GM12878 (cell line): Measurements from ENCODE around the gene DNAJB5. TPM values are rescaled to one million over a fixed set of nuclear protein-coding genes. Genes with fewer than 3 reads are reported as not detected.
A peak's percentile ranks its signal among the peaks of the same experiment; 100 is the strongest.

ENCODE experiments used
- ATAC-seq: fragments of 200-7000 bp; cut with Tn5 transposase; 3 replicates; pipeline ENCODE4 v1.9.1; 2020; ENCODE audit warnings: mild to moderate bottlenecking, moderate library complexity
- BruUV-seq: library from RNA; stranded (reverse); fragments of 400-500 nt; replicated peaks from 2 replicates; lab custom pipeline; 2021; lab: Mats Ljungman, UMichigan
- CTCF ChIA-PET: fragments of 300-600 bp; sonication (Branson Sonifier 250); formaldehyde crosslinking; extraction: SDS; loops from one replicate; lab custom pipeline; 2021; ENCODE audit warnings: inconsistent platforms; lab: Yijun Ruan, JAX
- POLR2A ChIA-PET: fragments of 350-600 bp; formaldehyde crosslinking; extraction: SDS; loops from one replicate; lab custom pipeline; 2021; ENCODE audit warnings: inconsistent platforms; lab: Charles Lee
- RAD21 ChIA-PET: fragments of 300-600 bp; sonication (Branson Sonifier 250); formaldehyde crosslinking; loops from one replicate; lab custom pipeline; 2023; ENCODE audit warnings: antibody characterized with exemption; ENCODE audit not compliant: unreplicated experiment; lab: Charles Lee
- SMC1A ChIA-PET: fragments of 300-600 bp; sonication (Branson Sonifier 250); formaldehyde crosslinking; loops from one replicate; lab custom pipeline; 2023; ENCODE audit not compliant: unreplicated experiment, uncharacterized antibody; lab: Charles Lee
- DNase-seq: peaks from one replicate; pipeline ENCODE4 v3.0.0-alpha.2; 2011; ENCODE audit warnings: low read depth, low spot score
- FAIRE-seq: peaks from 3 replicates; lab custom pipeline; 2011; peaks lifted over from hg19 to GRCh38; lab: Jason Lieb, UNC
- H2AFZ ChIP-seq: 2 replicates; pipeline ENCODE4 v1.6.0; 2011; ENCODE audit warnings: low read depth, low read length, control low read depth; ENCODE audit not compliant: control insufficient read depth
- H3K27ac ChIP-seq: 2 replicates; pipeline ENCODE4 v1.5.1; 2011; ENCODE audit warnings: control low read depth; ENCODE audit not compliant: control insufficient read depth, insufficient read depth
- H3K27me3 ChIP-seq, 2 experiments: replicated peaks in 1 of 2; 2 replicates each; pipeline versions ENCODE4 v1.6.0 to v1.6.1; 2011; ENCODE audit warnings: low read length in 1 of 2; ENCODE audit not compliant: control insufficient read depth in 2 of 2, insufficient read depth in 2 of 2
- H3K36me3 ChIP-seq, 2 experiments: 2 replicates each; pipeline ENCODE4 v1.5.1; 2011; ENCODE audit warnings: low read length in 1 of 2; ENCODE audit not compliant: control insufficient read depth in 2 of 2, insufficient read depth in 2 of 2
- H3K4me1 ChIP-seq: 2 replicates; pipeline ENCODE4 v1.6.1; 2011; ENCODE audit warnings: mild to moderate bottlenecking, low read length, moderate library complexity, mixed read lengths; ENCODE audit not compliant: control insufficient read depth, insufficient read depth
- H3K4me2 ChIP-seq: 2 replicates; pipeline ENCODE4 v1.6.0; 2011; ENCODE audit warnings: control low read depth; ENCODE audit not compliant: control insufficient read depth, insufficient read depth
- H3K4me3 ChIP-seq: fragments of 200-600 bp; sonication (generic); 2 replicates; pipeline ENCODE4 v1.5.1; 2016
- H3K79me2 ChIP-seq: 2 replicates; pipeline ENCODE4 v1.6.0; 2011; ENCODE audit warnings: low read length; ENCODE audit not compliant: control insufficient read depth, insufficient read depth
- H3K9ac ChIP-seq: 2 replicates; pipeline ENCODE4 v1.8.0; 2011; ENCODE audit warnings: low read length, control low read depth, mixed read lengths; ENCODE audit not compliant: control insufficient read depth, insufficient read depth
- H3K9me3 ChIP-seq: replicated peaks from 3 replicates; pipeline ENCODE4 v1.5.1; 2011; ENCODE audit warnings: mild to moderate bottlenecking, low read length; ENCODE audit not compliant: control insufficient read depth, insufficient read depth
- H4K20me1 ChIP-seq: 2 replicates; pipeline ENCODE4 v1.6.0; 2011; ENCODE audit not compliant: control insufficient read depth, insufficient read depth
- ATF2 ChIP-seq: IDR thresholded peaks from 2 replicates; pipeline ENCODE4 v1.6.1; 2012; ENCODE audit warnings: low read length, inconsistent platforms
- BHLHE40 ChIP-seq, 2 experiments: fragments of 450-650 bp in 1 of 2; IDR thresholded peaks; 2 replicates each; pipeline ENCODE4 v1.6.1; 2011 to 2017; ENCODE audit warnings: low read depth in 2 of 2, borderline replicate concordance in 1 of 2, improper control_type of control experiment in 1 of 2, low read length in 1 of 2, mild to moderate bottlenecking in 1 of 2
- LARP7 ChIP-seq: fragments of 450-650 bp; IDR thresholded peaks from 2 replicates; pipeline ENCODE4 v1.6.1; 2017; ENCODE audit warnings: mild to moderate bottlenecking
- SP1 ChIP-seq: IDR thresholded peaks from one replicate; pipeline ENCODE4 v1.6.1; 2011; ENCODE audit warnings: low read depth, low read length
- SREBF2 ChIP-seq: IDR thresholded peaks from 2 replicates; pipeline ENCODE4 v1.6.1; 2012; ENCODE audit warnings: mild to moderate bottlenecking, low read length
- WGBS: methylation state at CpG from one replicate; pipeline ENCODE4 v1.1.6; 2016; ENCODE audit warnings: low lambda C conversion rate; ENCODE audit not compliant: insufficient replicate concordance, insufficient coverage; ENCODE audit errors: missing lambda C conversion rate; 5-methylcytosine and 5-hydroxymethylcytosine counted together
- in situ Hi-C: fragments of 300-500 bp; cut with MboI; formaldehyde crosslinking; loops from 9 replicates; pipeline ENCODE4 v1.14.3; 2018; ENCODE audit warnings: mixed read lengths
- intact Hi-C: fragments of 100-400 bp; cut with micrococcal nuclease; formaldehyde crosslinking; loops from one replicate; pipeline ENCODE4 v1.14.2; 2022; ENCODE audit not compliant: unreplicated experiment
- polyA plus RNA-seq, 11 experiments: library from polyadenylated mRNA; depleted of rRNA in 4 of 11; unstranded in 6 of 11; stranded (reverse) in 5 of 11; fragments of >200 nt; fragmentation: Nextera tagmentation in 4 of 11; fragmentation: Illumina TruSeq in 1 of 11; extraction: Ambion mirVana in 4 of 11; extraction: Trizol in 1 of 11; gene quantifications; 1 replicate in 1 of 11; 2 replicates in 10 of 11; pipeline versions ENCODE4 v1.2.1 to v1.2.3, GENCODE V29; 2011 to 2016; ENCODE audit warnings: inconsistent platforms in 2 of 11, missing spikeins in 2 of 11, low read depth in 1 of 11
- total RNA-seq, 4 experiments: library from RNA; depleted of rRNA in 3 of 4; stranded (reverse); fragments of >200 nt in 3 of 4; fragmentation: Illumina TruSeq in 1 of 4; extraction: Trizol in 1 of 4; gene quantifications; 2 replicates each; pipeline versions ENCODE4 v1.2.1 to v1.2.3, GENCODE V29; 2013 to 2021

The DNAJB5 gene
- total and polyA plus RNA-seq, 10 of the 15 experiments (the other 5 are each of a cell fraction or from before 2014, with no cell fraction given) = 0.92 to 13.3 (median 6.8) TPM

- no peak overlapping the region for H3K4me3 ChIP-seq
- H3K36me3 ChIP-seq = no peaks in the 10 kb centered on the region
- FAIRE-seq = no peak
- 37% methylated on average over 7 of the region's 7 CpGs for WGBS
- H3K9ac ChIP-seq = no peak overlapping the region
- ChIA-PET POLR2A (no interaction called here), SMC1A (interaction anchor here (1.3 kb wide), 1 partner anchor 87 kb away, joined by 5 read pairs; no protein-coding TSS in a partner anchor), CTCF (no interaction called here), RAD21 (no interaction called here)
- intact Hi-C loops (loop anchor here (5.0 kb wide), 3 partner anchors 65 to 110 kb away; partner anchors contain the start of genes PIGO and VCP), in situ Hi-C loops (no loop called here)
- no peaks in the 10 kb centered on the region for H3K79me2 ChIP-seq
- ATAC-seq = no peak
- TF ChIP-seq ATF2 (no peak), LARP7 (no peak), SP1 (no peak), BHLHE40 (IDR thresholded peaks at IDR 0.05; ENCODE audit: borderline replicate concordance in 1 of 2, low read depth in 2 of 2, low read length in 1 of 2) (0 out of 4 replicates have a peak, but pooled peaks of 1 of the 2 experiments have one; percentile 21), SREBF2 (no peak)
- BruUV-seq = no TSS peak
- DNase-seq = no peak
- no peak overlapping the region for H3K27ac ChIP-seq
- no peaks in the 10 kb centered on the region for H4K20me1 ChIP-seq
- peaks cover 50% of the 10 kb centered on the region for H3K4me1 ChIP-seq
- H2AFZ ChIP-seq = no peak overlapping the region
- no peaks in the 10 kb centered on the region for H3K9me3 ChIP-seq
- no peak overlapping the region for H3K4me2 ChIP-seq
- no peaks in the 10 kb centered on the region for H3K27me3 ChIP-seq
Observed at GRCh38 chr9:34987160-34987901, 2.2 kb upstream of the DNAJB5 start.
